Gastrocnemius medialis (tissue), 4 donors: ENCODE data around the gene DUT. TPM values are rescaled to one million over a fixed set of nuclear protein-coding genes. Genes with fewer than 3 reads are reported as not detected.

ENCODE experiments used
- ATAC-seq, 2 donors: fragments of 150-250 bp; one replicate each; pipeline ENCODE4 v1.9.1; 2016
- DNase-seq, 2 donors: peaks; one replicate each; pipeline ENCODE4 v3.0.0-alpha.2; 2019
- H3K27ac ChIP-seq, 4 donors: fragments of 200-600 bp; sonication (generic); 1 replicate in 1 of 4; 2 replicates in 3 of 4; pipeline ENCODE4 v1.5.1; 2016 to 2018; ENCODE audit warnings: mild to moderate bottlenecking in 2 of 4, moderate library complexity in 1 of 4
- H3K27me3 ChIP-seq, 3 donors: fragments of 200-600 bp; sonication (generic) in 2 of 3; 1 replicate in 1 of 3; 2 replicates in 2 of 3; pipeline versions ENCODE4 v1.5.1 to v1.6.0; 2016 to 2019; ENCODE audit warnings: mild to moderate bottlenecking in 1 of 3, moderate library complexity in 1 of 3
- H3K36me3 ChIP-seq, 2 donors: fragments of 200-600 bp; sonication (generic) in 1 of 2; one replicate each; pipeline ENCODE4 v1.5.1; 2017 to 2018
- H3K4me1 ChIP-seq, 2 donors: fragments of 200-600 bp; sonication (generic) in 1 of 2; one replicate each; pipeline ENCODE4 v1.5.1; 2016 to 2017; ENCODE audit warnings: mild to moderate bottlenecking in 2 of 2
- H3K4me3 ChIP-seq, 4 donors: fragments of 200-600 bp; sonication (generic) in 3 of 4; 1 replicate in 1 of 4; 2 replicates in 3 of 4; pipeline ENCODE4 v1.5.1; 2016 to 2019; ENCODE audit warnings: mild to moderate bottlenecking in 2 of 4
- H3K9me3 ChIP-seq, 3 donors: fragments of 200-600 bp; sonication (generic) in 2 of 3; 1 replicate in 1 of 3; 2 replicates in 2 of 3; pipeline ENCODE4 v1.5.1; 2016 to 2019
- CTCF ChIP-seq, 5 experiments: fragments of 450-650 bp in 3 of 5; fragments of 200-600 bp in 2 of 5; sonication (generic) in 2 of 5; IDR thresholded peaks in 4 of 5; conservative IDR thresholded peaks in 1 of 5; 1 replicate in 4 of 5; 2 replicates in 1 of 5; pipeline ENCODE4 v1.5.1; 2016 to 2019; ENCODE audit warnings: antibody characterized with exemption in 5 of 5, mild to moderate bottlenecking in 3 of 5, moderate library complexity in 3 of 5
- POLR2A ChIP-seq, 2 donors: fragments of 450-650 bp; IDR thresholded peaks; one replicate each; pipeline ENCODE4 v1.6.1; 2017; ENCODE audit warnings: antibody characterized with exemption in 2 of 2, mild to moderate bottlenecking in 2 of 2, moderate library complexity in 2 of 2
- in situ Hi-C, 4 donors: fragments of 200-750 bp; cut with MboI; loops; one replicate each; pipeline versions ENCODE4 v1.15.0 to v1.8.0; 2017; ENCODE audit warnings: low sequenced_read_pairs in 4 of 4
- intact Hi-C: fragments of 100-400 bp; cut with DNase I; formaldehyde crosslinking; loops from one replicate; pipeline ENCODE4 v1.15.1; 2023; ENCODE audit warnings: low total_unique reads
- total RNA-seq, 4 donors: library from RNA; depleted of rRNA; stranded (reverse); fragments of >200 nt; gene quantifications; one replicate each; pipeline versions ENCODE4 v1.1.0 to v1.2.3, GENCODE V29; 2016

DUT gene
- total RNA-seq, 4 donors from 2014 or later: 40.0 to 73.0 (median 45.0) TPM

- peaks cover 0 to 28% of the 10 kb centered on the region in 2 donors for H3K36me3 ChIP-seq
- ATAC-seq (peak; percentile 83 to 86), DNase-seq (peak; percentile 57 to 71)
- in situ Hi-C loops (no loop called here), intact Hi-C loops (loop anchor here (5.0 to 10.0 kb wide), 2 partner anchors 617 to 825 kb away; partner anchors contain the start of genes COPS2 and SEMA6D)
- H3K27ac ChIP-seq: peak overlapping the region; percentile 90 to 95 (median 92)
- H3K27me3 ChIP-seq: no peaks in the 10 kb centered on the region
- TF ChIP-seq POLR2A (IDR thresholded peaks at IDR 0.05) (no peak), CTCF (IDR thresholded peaks at IDR 0.05 in 4 of 5, conservative IDR thresholded peaks at IDR 0.05 in 1 of 5) (no peak)
- H3K4me3 ChIP-seq: peak overlapping the region; percentile 67 to 94 (median 86)
- no peaks in the 10 kb centered on the region for H3K9me3 ChIP-seq
- H3K4me1 ChIP-seq: peaks cover 16 to 17% of the 10 kb centered on the region in 2 donors
These were observed 790 bp downstream of the DUT start for GRCh38 chr15:48331796-48332641.

- H3K36me3 ChIP-seq: peaks cover 0 to 31% of the 10 kb centered on the region in 2 donors
- DNase-seq (no peak), ATAC-seq (no peak)
- peak overlapping the region in 3 of 4 donors; percentile 83 to 94 (median 88) for H3K4me3 ChIP-seq
- no peaks in the 10 kb centered on the region for H3K9me3 ChIP-seq
- TF ChIP-seq POLR2A (IDR thresholded peaks at IDR 0.05): no peak
- TF ChIP-seq CTCF (IDR thresholded peaks at IDR 0.05 in 4 of 5, conservative IDR thresholded peaks at IDR 0.05 in 1 of 5): no peak
- intact Hi-C loops (loop anchor here (5.0 to 10.0 kb wide), 2 partner anchors 618 to 825 kb away; partner anchors contain the start of genes COPS2 and SEMA6D), in situ Hi-C loops (no loop called here)
- no peaks in the 10 kb centered on the region for H3K27me3 ChIP-seq
- H3K4me1 ChIP-seq: peaks cover 16 to 17% of the 10 kb centered on the region in 2 donors
- no peak overlapping the region for H3K27ac ChIP-seq
These were observed 1.4 kb downstream of the DUT start for GRCh38 chr15:48332642-48333034.

- H3K27me3 ChIP-seq: no peaks in the 10 kb centered on the region
- H3K36me3 ChIP-seq: peaks cover 0 to 31% of the 10 kb centered on the region in 2 donors
- H3K4me1 ChIP-seq: peaks cover 16 to 17% of the 10 kb centered on the region in 2 donors
- H3K9me3 ChIP-seq: no peaks in the 10 kb centered on the region
- ATAC-seq (no peak), DNase-seq (no peak)
- no peak overlapping the region for H3K27ac ChIP-seq
- intact Hi-C loops: loop anchor here (5.0 to 10.0 kb wide), 2 partner anchors 619 to 824 kb away; partner anchors contain the start of genes COPS2 and SEMA6D
- TF ChIP-seq POLR2A (IDR thresholded peaks at IDR 0.05) (no peak), CTCF (IDR thresholded peaks at IDR 0.05 in 4 of 5, conservative IDR thresholded peaks at IDR 0.05 in 1 of 5) (no peak)
- no peak overlapping the region for H3K4me3 ChIP-seq
- in situ Hi-C loops: no loop called here
These were observed 2.3 kb downstream of the DUT start for GRCh38 chr15:48333540-48333939.

GRCh38 chr15:48334260-48334659 is 3.0 kb downstream of the DUT start:
- Histone ChIP-seq H3K36me3 (peaks cover 0 to 32% of the 10 kb centered on the region in 2 donors), H3K27ac (no peak overlapping the region), H3K9me3 (no peaks in the 10 kb centered on the region), H3K4me1 (peaks cover 16 to 17% of the 10 kb centered on the region in 2 donors), H3K4me3 (no peak overlapping the region), H3K27me3 (no peaks in the 10 kb centered on the region)
- no peak for DNase-seq
- in situ Hi-C loops (no loop called here), intact Hi-C loops (loop anchor here (5.0 to 10.0 kb wide), 2 partner anchors 619 to 823 kb away; partner anchors contain the start of genes COPS2 and SEMA6D)
- no peak for ATAC-seq
- TF ChIP-seq POLR2A (IDR thresholded peaks at IDR 0.05) (no peak), CTCF (IDR thresholded peaks at IDR 0.05 in 4 of 5, conservative IDR thresholded peaks at IDR 0.05 in 1 of 5) (no peak)
